Stimulated activated CD8-positive, alpha-beta memory T cell treated with anti-CD3 and anti-CD28 coated beads, Interleukin-4, amount 100 ng/mL, for 24 hours (primary cell): ENCODE results near the gene LCE1C.

Experiments used
- DNase-seq: peaks from one replicate; pipeline ENCODE4 v3.0.0-alpha.2; 2020; ENCODE audit warnings: low read depth

Gene LCE1C

DNA sequence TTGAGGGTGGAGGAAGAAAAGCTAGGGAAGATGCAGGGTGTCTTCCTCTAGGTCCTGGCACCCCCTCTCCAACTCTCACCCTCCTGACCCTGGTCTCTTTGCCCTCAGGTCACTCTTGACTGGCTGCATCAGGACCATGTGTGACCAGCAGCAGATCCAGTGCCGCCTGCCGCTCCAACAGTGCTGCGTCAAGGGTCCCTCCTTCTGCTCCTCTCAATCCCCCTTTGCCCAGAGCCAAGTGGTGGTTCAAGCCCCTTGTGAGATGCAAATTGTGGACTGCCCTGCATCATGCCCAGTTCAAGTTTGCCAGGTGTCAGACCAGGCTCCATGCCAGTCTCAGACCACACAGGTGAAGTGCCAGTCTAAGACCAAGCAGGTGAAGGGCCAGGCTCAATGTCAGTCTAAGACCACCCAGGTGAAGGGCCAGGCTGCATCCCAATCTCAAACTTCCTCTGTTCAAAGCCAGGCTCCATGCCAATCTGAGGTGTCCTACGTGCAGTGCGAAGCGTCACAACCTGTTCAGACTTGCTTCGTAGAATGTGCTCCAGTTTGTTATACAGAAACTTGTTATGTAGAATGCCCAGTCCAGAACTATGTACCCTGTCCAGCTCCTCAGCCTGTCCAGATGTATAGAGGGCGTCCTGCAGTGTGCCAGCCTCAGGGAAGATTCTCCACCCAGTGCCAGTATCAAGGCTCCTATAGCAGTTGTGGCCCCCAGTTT lies 46.8 kb downstream of the LCE1C start:
- no peak for DNase-seq

GRCh38 chr1:152758636-152759035 lies 47.8 kb downstream of the LCE1C start:
- no peak for DNase-seq

- DNase-seq: no peak
Observed at GRCh38 chr1:152757747-152758146, 48.7 kb downstream of the LCE1C start, which contains the start of gene KPRP. Gene KPRP (plus strand): TSS chr1:152758025. CDS start chr1:152759589, 1,564 bp downstream.

GRCh38 chr1:152756872-152757271 lies 49.6 kb downstream of the LCE1C start:
- DNase-seq: no peak
